H9 (cell line): ENCODE results near the gene CARD11. TPM values are rescaled to one million over a fixed set of nuclear protein-coding genes. Genes with fewer than 3 reads are reported as not detected.

Experiments
- DNase-seq: peaks from one replicate; pipeline ENCODE4 v3.0.0-alpha.2; 2017
- H2AFZ ChIP-seq: one replicate; pipeline ENCODE4 v1.6.1; 2013; ENCODE audit warnings: mild to moderate bottlenecking, low read length, control low read depth, moderate library complexity
- H2AK5ac ChIP-seq: 2 replicates; pipeline ENCODE4 v1.6.1; 2013; ENCODE audit warnings: low read length, control low read depth, mixed read lengths; ENCODE audit not compliant: insufficient read length
- H2BK120ac ChIP-seq: one replicate; pipeline ENCODE4 v1.6.1; 2013; ENCODE audit warnings: low read depth, mild to moderate bottlenecking, low read length, control low read depth, inconsistent platforms; ENCODE audit not compliant: poor library complexity, severe bottlenecking
- H2BK12ac ChIP-seq: 2 replicates; pipeline ENCODE4 v1.6.1; 2013; ENCODE audit warnings: low read length, control low read depth, mixed read lengths, low read depth; ENCODE audit not compliant: insufficient read length
- H2BK15ac ChIP-seq: 2 replicates; pipeline ENCODE4 v1.6.1; 2013; ENCODE audit warnings: low read depth, low read length, control low read depth
- H2BK20ac ChIP-seq: one replicate; pipeline ENCODE4 v1.6.1; 2013; ENCODE audit warnings: low read depth, mild to moderate bottlenecking, low read length, control low read depth, inconsistent platforms; ENCODE audit not compliant: poor library complexity, severe bottlenecking
- H2BK5ac ChIP-seq: 2 replicates; pipeline ENCODE4 v1.6.1; 2013; ENCODE audit warnings: low read length, control low read depth, mixed read lengths; ENCODE audit not compliant: insufficient read length
- H3K14ac ChIP-seq: 2 replicates; pipeline ENCODE4 v1.6.1; 2013; ENCODE audit warnings: low read length, control low read depth; ENCODE audit not compliant: insufficient read depth
- H3K18ac ChIP-seq: 2 replicates; pipeline ENCODE4 v1.6.1; 2013; ENCODE audit warnings: low read depth, mild to moderate bottlenecking, mixed read lengths, low read length, control low read depth; ENCODE audit not compliant: insufficient read length
- H3K23ac ChIP-seq: 2 replicates; pipeline ENCODE4 v1.6.1; 2013; ENCODE audit warnings: low read length, control low read depth, mixed read lengths, low read depth; ENCODE audit not compliant: insufficient read length
- H3K23me2 ChIP-seq: 2 replicates; pipeline ENCODE4 v1.6.1; 2013; ENCODE audit warnings: low read depth, mild to moderate bottlenecking, mixed read lengths, low read length, control low read depth; ENCODE audit not compliant: insufficient read length, poor library complexity, severe bottlenecking
- H3K27ac ChIP-seq: 2 replicates; pipeline ENCODE4 v1.5.1; 2013; ENCODE audit warnings: low read length, control low read depth, mixed read lengths, low read depth; ENCODE audit not compliant: insufficient read length
- H3K27me3 ChIP-seq: 2 replicates; pipeline ENCODE4 v1.6.1; 2013; ENCODE audit warnings: low read length, control low read depth, inconsistent platforms; ENCODE audit not compliant: insufficient read depth
- H3K4ac ChIP-seq: 2 replicates; pipeline ENCODE4 v1.6.1; 2013; ENCODE audit warnings: low read depth, mild to moderate bottlenecking, control low read depth, inconsistent platforms, low read length, moderate library complexity
- H3K4me1 ChIP-seq: 2 replicates; pipeline ENCODE4 v1.6.1; 2013; ENCODE audit warnings: low read length, control low read depth, inconsistent platforms; ENCODE audit not compliant: insufficient read depth
- H3K4me2 ChIP-seq: 2 replicates; pipeline ENCODE4 v1.6.1; 2013; ENCODE audit warnings: low read length, control low read depth, mixed read lengths; ENCODE audit not compliant: insufficient read length, insufficient read depth
- H3K56ac ChIP-seq: 2 replicates; pipeline ENCODE4 v1.6.1; 2013; ENCODE audit warnings: low read depth, mild to moderate bottlenecking, mixed read lengths, low read length, control low read depth; ENCODE audit not compliant: insufficient read length
- H3K79me1 ChIP-seq: 2 replicates; pipeline ENCODE4 v1.6.1; 2013; ENCODE audit warnings: low read depth, mild to moderate bottlenecking, moderate library complexity, low read length, control low read depth, inconsistent platforms; ENCODE audit not compliant: insufficient read depth, poor library complexity, severe bottlenecking
- H3K79me2 ChIP-seq: 2 replicates; pipeline ENCODE4 v1.6.1; 2013; ENCODE audit warnings: low read length, control low read depth, inconsistent platforms; ENCODE audit not compliant: insufficient read depth
- H3K9ac ChIP-seq: 2 replicates; pipeline ENCODE4 v1.6.1; 2013; ENCODE audit warnings: low read length, control low read depth, mixed read lengths; ENCODE audit not compliant: insufficient read length; ENCODE audit errors: extremely low read depth
- H3K9me3 ChIP-seq: one replicate; pipeline ENCODE4 v1.6.1; 2013; ENCODE audit warnings: low read depth, low read length, inconsistent platforms; ENCODE audit not compliant: control insufficient read depth
- H3T11ph ChIP-seq: one replicate; pipeline ENCODE4 v1.6.1; 2013; ENCODE audit warnings: mild to moderate bottlenecking, low read length, control low read depth, inconsistent platforms
- H4K20me1 ChIP-seq: one replicate; pipeline ENCODE4 v1.6.1; 2013; ENCODE audit not compliant: control insufficient read depth, insufficient read length, insufficient read depth
- H4K5ac ChIP-seq: 2 replicates; pipeline ENCODE4 v1.6.1; 2013; ENCODE audit warnings: low read depth, mild to moderate bottlenecking, mixed read lengths, low read length, control low read depth; ENCODE audit not compliant: insufficient read length
- H4K8ac ChIP-seq: replicated peaks from 2 replicates; pipeline ENCODE4 v1.6.1; 2013; ENCODE audit warnings: low read length, control low read depth, mixed read lengths, low read depth; ENCODE audit not compliant: insufficient read length
- H4K91ac ChIP-seq: 2 replicates; pipeline ENCODE4 v1.6.1; 2013; ENCODE audit warnings: low read depth, mild to moderate bottlenecking, moderate library complexity, mixed read lengths, low read length, control low read depth; ENCODE audit not compliant: insufficient read length
- H3K27ac Mint-ChIP-seq, 3 experiments: 2 replicates in 2 of 3; 3 replicates in 1 of 3; pipeline ENCODE4 v1.8.0; 2020 to 2021; ENCODE audit warnings: mixed read lengths in 3 of 3, mild to moderate bottlenecking in 1 of 3, moderate library complexity in 1 of 3
- H3K27me3 Mint-ChIP-seq: 2 replicates; pipeline ENCODE4 v1.8.0; 2021; ENCODE audit warnings: low read depth, mild to moderate bottlenecking, moderate library complexity, mixed read lengths
- H3K36me3 Mint-ChIP-seq, 3 experiments: 2 replicates in 2 of 3; 3 replicates in 1 of 3; pipeline ENCODE4 v1.8.0; 2020 to 2021; ENCODE audit warnings: low read depth in 3 of 3, mixed read lengths in 3 of 3; ENCODE audit not compliant: insufficient read depth in 1 of 3
- H3K4me1 Mint-ChIP-seq, 2 experiments: 2 replicates each; pipeline ENCODE4 v1.8.0; 2020; ENCODE audit warnings: mixed read lengths in 2 of 2
- H3K4me3 Mint-ChIP-seq, 2 experiments: 2 replicates in 1 of 2; 3 replicates in 1 of 2; pipeline ENCODE4 v1.8.0; 2020 to 2021; ENCODE audit warnings: mild to moderate bottlenecking in 2 of 2, mixed read lengths in 2 of 2, moderate library complexity in 1 of 2
- H3K9me3 Mint-ChIP-seq, 2 experiments: 2 replicates in 1 of 2; 3 replicates in 1 of 2; pipeline ENCODE4 v1.8.0; 2020; ENCODE audit warnings: mild to moderate bottlenecking in 2 of 2, mixed read lengths in 2 of 2, moderate library complexity in 1 of 2
- CTCF ChIP-seq: fragments of 200-600 bp; sonication (generic); conservative IDR thresholded peaks from 3 replicates; pipeline ENCODE4 v1.8.0; 2021; ENCODE audit warnings: antibody characterized with exemption, mild to moderate bottlenecking
- WGBS: extraction: QIAGEN DNeasy Blood & Tissue Kit; methylation state at CpG from one replicate; pipeline ENCODE4 v1.1.7; 2013; ENCODE audit warnings: missing lambda C conversion rate, low lambda C conversion rate, mixed read lengths; ENCODE audit not compliant: insufficient read length; ENCODE audit errors: extremely low coverage; 5-methylcytosine and 5-hydroxymethylcytosine counted together
- total RNA-seq: library from RNA; stranded (reverse); gene quantifications from 2 replicates; pipeline ENCODE4 v1.2.1, GENCODE V29; 2021

Gene CARD11
- total RNA-seq, 1 experiment from 2014 or later, result 20.0 TPM

GRCh38 chr7:2884161-2884560, 159.5 kb downstream of the CARD11 start:
- Mint-ChIP-seq H3K27ac (no peak overlapping the region; a peak in 1 of 7 replicates), H3K36me3 (no peaks in the 10 kb centered on the region), H3K27me3 (no peaks in the 10 kb centered on the region), H3K9me3 (peaks cover 0 to 5% of the 10 kb centered on the region in 2 experiments; a peak in 2 of 5 replicates), H3K4me3 (no peak overlapping the region), H3K4me1 (peaks cover 25 to 40% of the 10 kb centered on the region in 2 experiments)
- no peak overlapping the region for H3K56ac ChIP-seq
- no peak overlapping the region for H3T11ph ChIP-seq
- H3K23ac ChIP-seq, result no peak overlapping the region
- H4K8ac ChIP-seq, result no peak overlapping the region
- H2BK5ac ChIP-seq, result no peak overlapping the region
- H3K14ac ChIP-seq, result no peak overlapping the region
- H2BK120ac ChIP-seq, result no peak overlapping the region
- no peak overlapping the region for H3K4ac ChIP-seq
- no CpG with 5 or more reads among the region's 9 CpGs for WGBS
- H4K5ac ChIP-seq, result no peak overlapping the region
- no peaks in the 10 kb centered on the region for H3K27me3 ChIP-seq
- no peaks in the 10 kb centered on the region for H3K79me2 ChIP-seq
- no peak overlapping the region for H3K27ac ChIP-seq
- H3K4me1 ChIP-seq, result peaks cover 5% of the 10 kb centered on the region; the same call in 1 of the 2 replicates
- no peak for DNase-seq
- H3K9ac ChIP-seq, result no peak overlapping the region
- no peaks in the 10 kb centered on the region for H3K79me1 ChIP-seq
- no peak overlapping the region for H2AFZ ChIP-seq
- H4K20me1 ChIP-seq, result no peaks in the 10 kb centered on the region
- H2BK20ac ChIP-seq, result no peak overlapping the region
- no peaks in the 10 kb centered on the region for H3K9me3 ChIP-seq
- no peak overlapping the region for H3K18ac ChIP-seq
- no peak for TF ChIP-seq CTCF
- H2BK15ac ChIP-seq, result no peak overlapping the region
- H2BK12ac ChIP-seq, result no peak overlapping the region
- H2AK5ac ChIP-seq, result no peak overlapping the region
- no peak overlapping the region for H4K91ac ChIP-seq
- no peaks in the 10 kb centered on the region for H3K23me2 ChIP-seq
- no peak overlapping the region for H3K4me2 ChIP-seq
